ENCODE data around the gene FSD1. TPM values are rescaled to one million over a fixed set of nuclear protein-coding genes. Genes with fewer than 3 reads are reported as not detected.

The FSD1 gene
- total RNA-seq, 2 donors from 2014 or later: 0.98 to 2.4 TPM

DNA sequence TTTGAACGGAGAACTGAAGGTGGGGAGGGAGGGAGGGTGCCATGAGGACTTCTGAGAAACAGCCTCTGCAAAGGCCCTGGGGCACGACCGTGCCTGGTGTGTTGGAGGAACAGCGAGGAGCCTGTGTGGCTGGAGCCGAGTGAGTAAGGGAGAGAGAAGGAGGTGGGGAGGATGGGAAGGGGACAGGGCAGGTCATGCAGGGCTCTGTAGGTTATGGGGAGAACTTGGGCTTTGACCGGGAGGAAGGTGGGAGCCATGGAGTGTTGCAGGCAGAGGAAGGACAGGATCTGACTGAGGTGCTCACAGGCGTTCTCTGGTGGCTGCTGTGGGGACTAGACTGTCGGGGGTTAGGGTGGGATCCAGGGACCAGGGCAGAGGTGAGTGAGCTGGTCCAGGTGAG is 45.7 kb downstream of the FSD1 start:
- TF ChIP-seq, protein P1, sequence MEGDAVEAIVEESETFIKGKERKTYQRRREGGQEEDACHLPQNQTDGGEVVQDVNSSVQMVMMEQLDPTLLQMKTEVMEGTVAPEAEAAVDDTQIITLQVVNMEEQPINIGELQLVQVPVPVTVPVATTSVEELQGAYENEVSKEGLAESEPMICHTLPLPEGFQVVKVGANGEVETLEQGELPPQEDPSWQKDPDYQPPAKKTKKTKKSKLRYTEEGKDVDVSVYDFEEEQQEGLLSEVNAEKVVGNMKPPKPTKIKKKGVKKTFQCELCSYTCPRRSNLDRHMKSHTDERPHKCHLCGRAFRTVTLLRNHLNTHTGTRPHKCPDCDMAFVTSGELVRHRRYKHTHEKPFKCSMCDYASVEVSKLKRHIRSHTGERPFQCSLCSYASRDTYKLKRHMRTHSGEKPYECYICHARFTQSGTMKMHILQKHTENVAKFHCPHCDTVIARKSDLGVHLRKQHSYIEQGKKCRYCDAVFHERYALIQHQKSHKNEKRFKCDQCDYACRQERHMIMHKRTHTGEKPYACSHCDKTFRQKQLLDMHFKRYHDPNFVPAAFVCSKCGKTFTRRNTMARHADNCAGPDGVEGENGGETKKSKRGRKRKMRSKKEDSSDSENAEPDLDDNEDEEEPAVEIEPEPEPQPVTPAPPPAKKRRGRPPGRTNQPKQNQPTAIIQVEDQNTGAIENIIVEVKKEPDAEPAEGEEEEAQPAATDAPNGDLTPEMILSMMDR (IDR thresholded peaks at IDR 0.05): no peak
- Histone ChIP-seq H3K4me1 (no peaks in the 10 kb centered on the region), H3K9ac (ENCODE audit: low read depth in 2 of 2, low read length in 2 of 2) (no peak overlapping the region), H3K4me3 (no peak overlapping the region), H3K9me3 (no peaks in the 10 kb centered on the region), H3K27me3 (no peaks in the 10 kb centered on the region), H3K27ac (no peak overlapping the region), H3K36me3 (peaks cover 6% of the 10 kb centered on the region)
- intact Hi-C loops (cut with DNase I): loop anchor here (5.0 kb wide), 1 partner anchor 83 kb away; no protein-coding TSS in a partner anchor
- DNase-seq: no peak

DNA sequence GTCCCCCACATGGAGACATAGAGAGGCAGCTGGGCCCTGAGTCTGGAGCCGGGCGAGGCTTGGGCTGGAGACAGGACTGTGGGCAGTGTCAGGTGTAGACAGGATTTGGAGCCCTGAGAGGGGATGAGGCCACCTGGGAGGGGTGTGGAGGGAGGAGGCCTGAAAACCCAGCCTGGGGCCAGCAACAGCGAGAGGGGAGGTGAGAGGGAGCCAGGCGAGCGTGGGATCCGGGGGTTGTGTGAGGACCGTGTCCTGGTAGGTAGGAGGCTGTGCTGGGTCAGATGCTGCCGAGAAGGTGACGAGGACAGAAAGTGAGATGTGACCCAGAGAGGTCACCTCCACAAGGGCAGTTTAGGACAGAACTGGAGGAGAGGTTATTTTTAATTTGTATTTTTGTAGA is 46.3 kb downstream of the FSD1 start:
- H3K9me3 ChIP-seq: no peaks in the 10 kb centered on the region
- no peak for DNase-seq
- no peaks in the 10 kb centered on the region for H3K4me1 ChIP-seq
- intact Hi-C loops (cut with DNase I): loop anchor here (5.0 kb wide), 1 partner anchor 83 kb away; no protein-coding TSS in a partner anchor
- TF ChIP-seq, protein P1 (IDR thresholded peaks at IDR 0.05): no peak
- H3K36me3 ChIP-seq: peaks cover 6% of the 10 kb centered on the region
- H3K4me3 ChIP-seq: no peak overlapping the region
- no peak overlapping the region for H3K27ac ChIP-seq
- H3K27me3 ChIP-seq: no peaks in the 10 kb centered on the region
- H3K9ac ChIP-seq (ENCODE audit: low read depth in 2 of 2, low read length in 2 of 2): no peak overlapping the region

DNA sequence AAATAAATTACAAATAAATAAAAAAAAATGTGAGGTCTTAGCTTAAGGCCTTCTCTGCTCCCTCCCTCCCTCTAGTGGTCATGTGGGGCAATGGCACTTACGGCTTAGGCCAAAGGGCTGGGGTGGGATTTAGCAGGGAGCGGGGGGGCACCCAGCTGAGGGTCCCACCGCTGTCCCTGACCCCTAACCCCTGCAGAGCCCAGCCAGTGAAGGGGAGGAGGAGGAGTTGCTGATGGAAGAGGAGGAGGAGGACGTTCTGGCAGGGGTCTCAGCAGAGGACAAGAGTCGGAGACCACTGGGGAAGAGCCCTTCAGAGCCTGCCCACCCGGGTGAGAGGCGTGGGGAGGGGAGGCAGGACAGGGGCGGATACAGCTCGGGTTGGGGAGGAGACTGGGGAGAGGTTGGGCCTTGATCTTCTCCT is 48.3 kb downstream of the FSD1 start:
- TF ChIP-seq, protein P1 (IDR thresholded peaks at IDR 0.05): peak; percentile 93
- no peak for DNase-seq
- Histone ChIP-seq H3K9ac (ENCODE audit: low read depth in 2 of 2, low read length in 2 of 2) (no peak overlapping the region), H3K9me3 (no peaks in the 10 kb centered on the region), H3K4me1 (no peaks in the 10 kb centered on the region), H3K36me3 (no peaks in the 10 kb centered on the region), H3K27ac (no peak overlapping the region), H3K27me3 (no peaks in the 10 kb centered on the region), H3K4me3 (no peak overlapping the region)
- intact Hi-C loops (cut with DNase I): loop anchor here (5.0 kb wide), 1 partner anchor 85 kb away; no protein-coding TSS in a partner anchor

- Histone ChIP-seq H3K9me3 (no peaks in the 10 kb centered on the region), H3K4me1 (no peaks in the 10 kb centered on the region), H3K27ac (no peak overlapping the region), H3K36me3 (no peaks in the 10 kb centered on the region), H3K9ac (ENCODE audit: low read depth in 2 of 2, low read length in 2 of 2) (no peak overlapping the region), H3K4me3 (no peak overlapping the region), H3K27me3 (no peaks in the 10 kb centered on the region)
- intact Hi-C loops (cut with DNase I): loop anchor here (5.0 kb wide), 1 partner anchor 87 kb away; no protein-coding TSS in a partner anchor
- TF ChIP-seq, protein P1 (IDR thresholded peaks at IDR 0.05): no peak
- no peak for DNase-seq
These were observed 49.9 kb downstream of the FSD1 start for GRCh38 chr19:4354282-4354681.

DNA sequence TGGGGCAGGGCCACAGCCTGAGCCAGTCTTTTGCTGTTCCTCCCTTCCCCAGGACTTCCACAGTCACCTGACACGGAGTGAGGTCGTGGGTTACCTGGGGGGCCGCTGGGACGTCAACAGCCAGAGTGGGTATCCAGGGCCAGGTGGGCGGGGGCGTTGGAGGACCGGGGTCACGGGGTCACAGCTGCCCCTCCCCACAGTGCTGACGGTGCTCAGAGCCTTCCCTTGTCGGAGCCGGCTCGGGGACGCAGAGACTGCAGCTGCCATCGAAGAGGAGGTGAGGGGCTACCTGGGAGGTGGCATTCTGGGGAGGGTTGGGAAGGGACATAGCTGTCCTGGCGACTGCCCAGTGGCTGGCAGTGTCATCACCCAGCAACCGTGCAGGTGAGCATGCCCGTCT is 50.5 kb downstream of the FSD1 start:
- Histone ChIP-seq H3K4me1 (no peaks in the 10 kb centered on the region), H3K27me3 (no peaks in the 10 kb centered on the region), H3K9me3 (no peaks in the 10 kb centered on the region), H3K9ac (ENCODE audit: low read depth in 2 of 2, low read length in 2 of 2) (no peak overlapping the region), H3K27ac (no peak overlapping the region), H3K36me3 (peaks cover 6% of the 10 kb centered on the region), H3K4me3 (no peak overlapping the region)
- TF ChIP-seq, protein P1 (IDR thresholded peaks at IDR 0.05): no peak
- intact Hi-C loops (cut with DNase I): loop anchor here (5.0 kb wide), 1 partner anchor 88 kb away; no protein-coding TSS in a partner anchor
- no peak for DNase-seq
